ENCODE data around the gene PDPK1.
"Not testable (repeated sequence)": the region's sequence is repeated elsewhere in the genome, so short reads cannot be mapped to it uniquely, and the experiment has no call there.

DNA sequence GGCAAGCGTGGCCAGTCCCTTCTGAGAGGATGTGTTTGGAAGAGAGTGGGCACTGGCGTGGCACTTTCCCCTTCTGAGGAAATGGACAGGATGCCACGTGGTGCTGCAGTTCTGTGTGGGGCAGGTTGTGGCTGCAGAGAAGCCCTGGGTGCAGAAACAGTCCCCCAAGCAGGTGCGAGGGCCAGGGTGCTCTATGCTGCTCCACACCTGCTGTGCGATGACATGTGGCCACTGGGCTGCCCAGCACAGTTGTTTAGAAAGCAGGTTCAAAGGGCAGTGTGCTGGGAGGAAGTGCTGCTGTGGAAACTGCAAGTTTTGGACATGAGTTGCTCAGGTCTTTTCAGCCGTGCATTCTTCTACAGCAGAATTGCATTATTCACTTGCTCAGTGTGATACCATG, 3.6 kb downstream of the PDPK1 start:
- TF ChIP-seq POLR2A (IDR thresholded peaks at IDR 0.05) = not testable (repeated sequence)
- TF ChIP-seq, protein P1, sequence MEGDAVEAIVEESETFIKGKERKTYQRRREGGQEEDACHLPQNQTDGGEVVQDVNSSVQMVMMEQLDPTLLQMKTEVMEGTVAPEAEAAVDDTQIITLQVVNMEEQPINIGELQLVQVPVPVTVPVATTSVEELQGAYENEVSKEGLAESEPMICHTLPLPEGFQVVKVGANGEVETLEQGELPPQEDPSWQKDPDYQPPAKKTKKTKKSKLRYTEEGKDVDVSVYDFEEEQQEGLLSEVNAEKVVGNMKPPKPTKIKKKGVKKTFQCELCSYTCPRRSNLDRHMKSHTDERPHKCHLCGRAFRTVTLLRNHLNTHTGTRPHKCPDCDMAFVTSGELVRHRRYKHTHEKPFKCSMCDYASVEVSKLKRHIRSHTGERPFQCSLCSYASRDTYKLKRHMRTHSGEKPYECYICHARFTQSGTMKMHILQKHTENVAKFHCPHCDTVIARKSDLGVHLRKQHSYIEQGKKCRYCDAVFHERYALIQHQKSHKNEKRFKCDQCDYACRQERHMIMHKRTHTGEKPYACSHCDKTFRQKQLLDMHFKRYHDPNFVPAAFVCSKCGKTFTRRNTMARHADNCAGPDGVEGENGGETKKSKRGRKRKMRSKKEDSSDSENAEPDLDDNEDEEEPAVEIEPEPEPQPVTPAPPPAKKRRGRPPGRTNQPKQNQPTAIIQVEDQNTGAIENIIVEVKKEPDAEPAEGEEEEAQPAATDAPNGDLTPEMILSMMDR (IDR thresholded peaks at IDR 0.05) = not testable (repeated sequence)

Data from lower leg skin (tissue), 3 donors.